Adrenal gland (tissue), 5 donors: ENCODE data around the gene SLC7A5.

ENCODE experiments used
- CTCF ChIP-seq, 6 experiments: fragments of 450-650 bp in 4 of 6; fragments of 200-600 bp in 2 of 6; sonication (generic) in 1 of 6; IDR thresholded peaks; 1 replicate in 5 of 6; 2 replicates in 1 of 6; pipeline versions ENCODE4 v1.5.1 to v1.8.0; 2016 to 2021; ENCODE audit warnings: antibody characterized with exemption in 6 of 6, mild to moderate bottlenecking in 2 of 6, moderate library complexity in 1 of 6
- POLR2A ChIP-seq, 2 donors: fragments of 450-650 bp; IDR thresholded peaks; one replicate each; pipeline ENCODE4 v1.6.1; 2017; ENCODE audit warnings: antibody characterized with exemption in 2 of 2, mild to moderate bottlenecking in 2 of 2, moderate library complexity in 1 of 2
- donor health status: DM: no; HTN: no; CAD: no.

- TF ChIP-seq CTCF (IDR thresholded peaks at IDR 0.05) (no peak), POLR2A (IDR thresholded peaks at IDR 0.05) (no peak)
Observed at GRCh38 chr16:87847785-87848675, 21.3 kb downstream of the SLC7A5 start.
